ENCODE data around the gene FLRT2. TPM values are rescaled to one million over a fixed set of nuclear protein-coding genes. Genes with fewer than 3 reads are reported as not detected.

Gene FLRT2
- total RNA-seq, 1 donor: 72.3 TPM

DNA sequence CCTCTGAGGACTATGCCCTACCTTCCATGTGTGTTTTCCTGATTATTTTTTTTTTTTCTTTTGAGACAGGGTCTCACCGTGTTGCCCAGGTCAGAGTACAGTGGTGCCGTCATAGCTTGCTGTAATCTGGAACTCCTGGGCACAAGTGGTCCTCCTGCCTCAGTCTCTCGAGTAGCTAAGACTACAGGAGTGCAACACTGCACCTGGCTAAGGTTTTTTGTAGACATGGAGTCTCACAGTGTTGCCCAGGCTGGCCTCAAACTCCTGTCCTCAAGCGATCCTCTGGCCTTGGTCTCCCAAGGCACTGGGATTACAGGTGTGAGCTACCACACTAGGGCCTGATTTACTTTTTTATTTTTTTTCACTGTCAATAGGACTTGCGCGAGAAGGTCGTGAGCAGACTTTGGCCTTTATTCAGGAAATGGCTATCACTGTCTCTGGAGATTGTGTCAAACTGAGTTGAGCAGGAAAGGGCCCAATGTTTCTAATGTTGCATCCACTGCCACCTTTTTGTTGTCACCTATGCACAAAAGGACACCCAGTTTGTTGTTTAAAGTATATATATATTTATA lies 47.7 kb downstream of the FLRT2 start:
- H3K4me3 ChIP-seq (ENCODE audit: low read depth, low read length): no peak overlapping the region
- TF ChIP-seq, protein P1, sequence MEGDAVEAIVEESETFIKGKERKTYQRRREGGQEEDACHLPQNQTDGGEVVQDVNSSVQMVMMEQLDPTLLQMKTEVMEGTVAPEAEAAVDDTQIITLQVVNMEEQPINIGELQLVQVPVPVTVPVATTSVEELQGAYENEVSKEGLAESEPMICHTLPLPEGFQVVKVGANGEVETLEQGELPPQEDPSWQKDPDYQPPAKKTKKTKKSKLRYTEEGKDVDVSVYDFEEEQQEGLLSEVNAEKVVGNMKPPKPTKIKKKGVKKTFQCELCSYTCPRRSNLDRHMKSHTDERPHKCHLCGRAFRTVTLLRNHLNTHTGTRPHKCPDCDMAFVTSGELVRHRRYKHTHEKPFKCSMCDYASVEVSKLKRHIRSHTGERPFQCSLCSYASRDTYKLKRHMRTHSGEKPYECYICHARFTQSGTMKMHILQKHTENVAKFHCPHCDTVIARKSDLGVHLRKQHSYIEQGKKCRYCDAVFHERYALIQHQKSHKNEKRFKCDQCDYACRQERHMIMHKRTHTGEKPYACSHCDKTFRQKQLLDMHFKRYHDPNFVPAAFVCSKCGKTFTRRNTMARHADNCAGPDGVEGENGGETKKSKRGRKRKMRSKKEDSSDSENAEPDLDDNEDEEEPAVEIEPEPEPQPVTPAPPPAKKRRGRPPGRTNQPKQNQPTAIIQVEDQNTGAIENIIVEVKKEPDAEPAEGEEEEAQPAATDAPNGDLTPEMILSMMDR (IDR thresholded peaks at IDR 0.05; ENCODE audit: insufficient read depth, low read length): no peak
- DNase-seq (ENCODE audit: low read depth): no peak

GRCh38 chr14:85578357-85578756 lies 48.4 kb downstream of the FLRT2 start:
- TF ChIP-seq, protein P1 (IDR thresholded peaks at IDR 0.05; ENCODE audit: insufficient read depth, low read length): no peak
- no peak overlapping the region for H3K4me3 ChIP-seq (ENCODE audit: low read depth, low read length)
- no peak for DNase-seq (ENCODE audit: low read depth)

DNA sequence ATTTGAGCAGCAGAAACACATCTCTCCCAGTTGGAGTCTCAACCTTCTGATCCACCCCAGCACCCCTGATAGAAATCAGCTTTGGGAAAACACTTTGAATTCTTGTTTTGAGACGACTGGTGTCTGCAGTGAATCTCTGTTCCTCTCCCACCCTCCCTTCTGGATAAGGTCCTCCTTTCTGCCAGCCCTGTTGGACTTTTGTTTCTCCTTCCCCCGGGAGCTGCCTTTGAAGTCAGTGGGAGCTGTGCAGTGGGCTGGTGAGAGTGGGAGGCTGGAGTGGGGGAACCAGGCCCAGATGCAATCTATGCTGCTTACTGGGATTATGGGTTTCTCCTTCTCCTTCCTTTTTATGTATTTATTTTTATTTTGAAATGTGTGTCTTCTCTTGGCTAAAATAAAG lies 49.0 kb downstream of the FLRT2 start:
- DNase-seq (ENCODE audit: low read depth): no peak
- TF ChIP-seq, protein P1 (IDR thresholded peaks at IDR 0.05; ENCODE audit: insufficient read depth, low read length): no peak
- H3K4me3 ChIP-seq (ENCODE audit: low read depth, low read length): no peak overlapping the region

- TF ChIP-seq, protein P1 (IDR thresholded peaks at IDR 0.05; ENCODE audit: insufficient read depth, low read length): no peak
- DNase-seq (ENCODE audit: low read depth): peak; percentile 35
- no peak overlapping the region for H3K4me3 ChIP-seq (ENCODE audit: low read depth, low read length)
Observed at GRCh38 chr14:85579942-85580341, 50.0 kb downstream of the FLRT2 start.

DNA sequence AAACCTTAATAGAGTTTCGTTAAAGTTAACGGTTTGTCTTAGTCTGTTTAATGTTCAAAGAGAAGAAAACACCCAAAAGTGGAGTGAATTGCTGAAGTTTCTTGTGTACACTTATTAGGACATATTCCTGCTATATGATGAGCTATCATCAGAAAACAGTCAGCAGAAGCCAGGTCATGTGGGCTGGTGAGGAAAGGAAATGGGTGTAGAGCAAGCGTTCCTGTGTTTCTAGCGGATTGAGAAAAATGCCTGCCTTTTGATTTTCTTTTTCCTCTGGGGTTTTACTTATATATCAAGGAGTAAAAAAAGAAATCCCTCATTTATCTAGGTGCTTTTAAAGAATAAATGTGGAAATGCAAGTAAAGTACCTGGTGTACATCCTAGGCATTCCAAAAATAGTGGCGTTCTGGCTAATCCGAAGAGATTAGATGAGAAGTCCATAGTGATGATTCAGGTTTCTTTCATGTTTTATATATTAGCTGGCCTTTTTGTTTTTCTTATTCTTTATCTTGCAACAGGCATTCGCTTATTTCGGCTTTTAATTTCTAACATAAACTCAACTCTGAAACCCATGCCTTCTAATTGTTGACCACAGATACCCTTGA lies 50.7 kb downstream of the FLRT2 start:
- TF ChIP-seq, protein P1 (IDR thresholded peaks at IDR 0.05; ENCODE audit: insufficient read depth, low read length): no peak
- peak; percentile 45 for DNase-seq (ENCODE audit: low read depth)
- no peak overlapping the region for H3K4me3 ChIP-seq (ENCODE audit: low read depth, low read length)

- no peak for DNase-seq (ENCODE audit: low read depth)
- TF ChIP-seq, protein P1 (IDR thresholded peaks at IDR 0.05; ENCODE audit: insufficient read depth, low read length): no peak
- H3K4me3 ChIP-seq (ENCODE audit: low read depth, low read length): no peak overlapping the region
Observed at GRCh38 chr14:85581691-85582090, 51.7 kb downstream of the FLRT2 start.

DNA sequence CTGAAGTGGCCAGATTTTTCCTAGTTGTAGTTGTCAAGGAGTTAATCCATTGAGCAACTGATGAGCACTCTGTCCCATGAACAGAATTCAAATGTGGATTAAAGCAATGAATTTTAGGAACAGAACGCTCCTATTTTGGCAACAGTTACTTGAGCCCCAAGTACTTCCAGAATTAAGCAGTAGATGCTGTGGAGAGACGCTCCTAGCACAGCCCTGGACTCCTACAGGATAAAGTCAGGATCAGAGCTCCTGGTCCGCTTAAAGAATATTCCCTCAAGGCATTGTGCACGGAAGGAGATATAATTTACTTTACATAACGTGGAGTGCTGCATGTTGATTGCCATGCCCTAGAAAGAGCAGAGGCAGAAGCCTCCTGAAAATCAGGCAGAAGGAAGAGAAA lies 53.4 kb downstream of the FLRT2 start:
- TF ChIP-seq, protein P1 (IDR thresholded peaks at IDR 0.05; ENCODE audit: insufficient read depth, low read length): peak; percentile 5
- no peak for DNase-seq (ENCODE audit: low read depth)
- no peak overlapping the region for H3K4me3 ChIP-seq (ENCODE audit: low read depth, low read length)
